Measurements from ENCODE around the gene ZNF189.
A peak's percentile ranks its signal among the peaks of the same experiment; 100 is the strongest.

The ZNF189 gene

GRCh38 chr9:101371813-101372212, 26.8 kb upstream of the ZNF189 start:
- Histone ChIP-seq H3K36me3 (replicated peaks) (no peaks in the 10 kb centered on the region), H3K4me3 (ENCODE audit: low read depth, low read length) (no peak overlapping the region), H3K27me3 (replicated peaks) (no peaks in the 10 kb centered on the region), H3K27ac (no peak overlapping the region)
- in situ Hi-C loops (cut with HindIII; ENCODE audit: low pct_ligation_motif_present, low sequenced_read_pairs): no loop called here
- TF ChIP-seq CTCF (IDR thresholded peaks at IDR 0.05; ENCODE audit: low read depth, low read length, missing control alignments): no peak
- no peak for DNase-seq

- no peak overlapping the region for H3K27ac ChIP-seq
- no peaks in the 10 kb centered on the region for H3K36me3 ChIP-seq (replicated peaks)
- H3K4me3 ChIP-seq (ENCODE audit: low read depth, low read length): no peak overlapping the region
- in situ Hi-C loops (cut with HindIII; ENCODE audit: low pct_ligation_motif_present, low sequenced_read_pairs): no loop called here
- no peaks in the 10 kb centered on the region for H3K27me3 ChIP-seq (replicated peaks)
- no peak for TF ChIP-seq CTCF (IDR thresholded peaks at IDR 0.05; ENCODE audit: low read depth, low read length, missing control alignments)
- DNase-seq: no peak
Measured at GRCh38 chr9:101372327-101373118, 26.1 kb upstream of the ZNF189 start.

- no peak for DNase-seq
- in situ Hi-C loops (cut with HindIII; ENCODE audit: low pct_ligation_motif_present, low sequenced_read_pairs): no loop called here
- no peak for TF ChIP-seq CTCF (IDR thresholded peaks at IDR 0.05; ENCODE audit: low read depth, low read length, missing control alignments)
- Histone ChIP-seq H3K27me3 (replicated peaks) (no peaks in the 10 kb centered on the region), H3K27ac (peak overlapping the region; percentile 64), H3K4me3 (ENCODE audit: low read depth, low read length) (no peak overlapping the region), H3K36me3 (replicated peaks) (no peaks in the 10 kb centered on the region)
Measured at GRCh38 chr9:101375546-101375945, 23.1 kb upstream of the ZNF189 start.

- H3K4me3 ChIP-seq (ENCODE audit: low read depth, low read length): no peak overlapping the region
- no peaks in the 10 kb centered on the region for H3K36me3 ChIP-seq (replicated peaks)
- peak overlapping the region; percentile 64 for H3K27ac ChIP-seq
- no peaks in the 10 kb centered on the region for H3K27me3 ChIP-seq (replicated peaks)
- DNase-seq: peak; percentile 80
- no peak for TF ChIP-seq CTCF (IDR thresholded peaks at IDR 0.05; ENCODE audit: low read depth, low read length, missing control alignments)
- in situ Hi-C loops (cut with HindIII; ENCODE audit: low pct_ligation_motif_present, low sequenced_read_pairs): no loop called here
Measured at GRCh38 chr9:101376111-101376848, 22.4 kb upstream of the ZNF189 start.

- DNase-seq: no peak
- Histone ChIP-seq H3K36me3 (replicated peaks) (no peaks in the 10 kb centered on the region), H3K27me3 (replicated peaks) (no peaks in the 10 kb centered on the region), H3K27ac (no peak overlapping the region), H3K4me3 (ENCODE audit: low read depth, low read length) (no peak overlapping the region)
- in situ Hi-C loops (cut with HindIII; ENCODE audit: low pct_ligation_motif_present, low sequenced_read_pairs): no loop called here
- TF ChIP-seq CTCF (IDR thresholded peaks at IDR 0.05; ENCODE audit: low read depth, low read length, missing control alignments): no peak
Measured at GRCh38 chr9:101380295-101380694, 18.4 kb upstream of the ZNF189 start.

Data from brain microvascular endothelial cell (primary cell).